Measurements from ENCODE around the gene GNAZ.
A peak's percentile ranks its signal among the peaks of the same experiment; 100 is the strongest.
"Not testable (repeated sequence)": the region's sequence is repeated elsewhere in the genome, so short reads cannot be mapped to it uniquely, and the experiment has no call there.

Gene GNAZ

DNA sequence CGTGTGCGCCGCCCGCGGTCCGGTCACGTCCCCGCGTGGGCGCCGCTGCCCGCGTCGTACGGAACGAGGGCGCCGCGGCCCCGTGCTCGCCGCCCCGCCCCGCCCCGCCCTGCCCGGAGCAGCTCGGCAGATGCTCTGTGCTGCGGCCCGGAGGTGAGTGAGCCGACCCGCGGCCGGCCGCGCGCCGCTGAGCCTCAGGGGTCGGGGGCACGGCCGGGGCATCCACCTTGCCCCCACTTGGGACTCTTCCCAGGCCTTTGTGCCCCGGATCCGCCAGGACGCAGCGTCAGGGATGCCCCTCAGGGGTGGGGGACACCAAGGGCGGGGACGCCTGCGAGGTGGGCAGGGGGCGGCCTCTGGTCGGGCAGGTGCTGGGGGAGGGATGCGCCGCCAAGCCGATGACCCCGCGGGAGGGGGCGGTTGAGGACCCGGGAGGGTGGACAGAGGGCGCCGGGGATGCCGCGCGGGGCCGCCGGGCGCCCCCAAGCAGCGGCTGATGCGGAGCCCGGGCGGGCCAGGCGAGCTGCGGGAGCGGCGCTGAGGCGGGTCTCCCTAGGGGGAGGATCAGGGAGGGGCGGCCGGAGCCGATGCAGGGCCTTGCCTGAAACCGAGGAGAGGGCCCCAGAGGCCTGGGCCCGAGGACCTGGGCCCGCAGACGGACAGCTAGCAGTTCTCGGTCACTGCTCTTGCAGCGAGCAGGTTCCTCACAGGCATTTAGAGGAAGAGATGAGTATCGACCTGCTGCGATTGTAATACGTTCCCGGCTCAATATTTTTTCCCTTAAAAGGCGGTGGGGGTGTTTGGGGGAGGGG, at the start of gene GNAZ:
GNAZ (plus strand) TSS at position 102 of the 812 bp plus-strand sequence. CDS start 25,177 bp downstream, outside the sequence.
- peaks cover 27% of the 10 kb centered on the region for H3K79me2 ChIP-seq (ENCODE audit: control insufficient read depth, low read length)
- peaks cover 4% of the 10 kb centered on the region for H3K27me3 ChIP-seq (ENCODE audit: control insufficient read depth, low read length)
- H4K20me1 ChIP-seq (ENCODE audit: control insufficient read depth, insufficient read depth, low read depth, low read length): peaks cover 6% of the 10 kb centered on the region; the same call in 1 of the 2 replicates
- H3K4me1 ChIP-seq (ENCODE audit: control insufficient read depth, low read length): peaks cover 65% of the 10 kb centered on the region
- H3K9me2 ChIP-seq (replicated peaks; ENCODE audit: control insufficient read depth, low read length): no peaks in the 10 kb centered on the region
- no peaks in the 10 kb centered on the region for H3K36me3 ChIP-seq (ENCODE audit: control insufficient read depth, low read length)
- H3K4me2 ChIP-seq (ENCODE audit: low read length): peak within 1 kb of the TSS; percentile 93
- no peak within 1 kb of the TSS for H3K27ac ChIP-seq (ENCODE audit: low read depth, low read length)
- no peak for TF ChIP-seq EZH2phosphoT487 (IDR thresholded peaks at IDR 0.05; ENCODE audit: borderline replicate concordance, low read length)
- TF ChIP-seq, protein P1, sequence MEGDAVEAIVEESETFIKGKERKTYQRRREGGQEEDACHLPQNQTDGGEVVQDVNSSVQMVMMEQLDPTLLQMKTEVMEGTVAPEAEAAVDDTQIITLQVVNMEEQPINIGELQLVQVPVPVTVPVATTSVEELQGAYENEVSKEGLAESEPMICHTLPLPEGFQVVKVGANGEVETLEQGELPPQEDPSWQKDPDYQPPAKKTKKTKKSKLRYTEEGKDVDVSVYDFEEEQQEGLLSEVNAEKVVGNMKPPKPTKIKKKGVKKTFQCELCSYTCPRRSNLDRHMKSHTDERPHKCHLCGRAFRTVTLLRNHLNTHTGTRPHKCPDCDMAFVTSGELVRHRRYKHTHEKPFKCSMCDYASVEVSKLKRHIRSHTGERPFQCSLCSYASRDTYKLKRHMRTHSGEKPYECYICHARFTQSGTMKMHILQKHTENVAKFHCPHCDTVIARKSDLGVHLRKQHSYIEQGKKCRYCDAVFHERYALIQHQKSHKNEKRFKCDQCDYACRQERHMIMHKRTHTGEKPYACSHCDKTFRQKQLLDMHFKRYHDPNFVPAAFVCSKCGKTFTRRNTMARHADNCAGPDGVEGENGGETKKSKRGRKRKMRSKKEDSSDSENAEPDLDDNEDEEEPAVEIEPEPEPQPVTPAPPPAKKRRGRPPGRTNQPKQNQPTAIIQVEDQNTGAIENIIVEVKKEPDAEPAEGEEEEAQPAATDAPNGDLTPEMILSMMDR (IDR thresholded peaks at IDR 0.05; ENCODE audit: low read depth, low read length, poor library complexity, severe bottlenecking): peak; percentile 15
- H3F3A ChIP-seq (ENCODE audit: control insufficient read depth, insufficient read depth): no peaks in the 10 kb centered on the region
- H3K4me3 ChIP-seq (ENCODE audit: low read length): peak within 1 kb of the TSS; percentile 83
- H3K9me3 ChIP-seq (ENCODE audit: control insufficient read depth, insufficient read depth, low read length): no peaks in the 10 kb centered on the region

DNA sequence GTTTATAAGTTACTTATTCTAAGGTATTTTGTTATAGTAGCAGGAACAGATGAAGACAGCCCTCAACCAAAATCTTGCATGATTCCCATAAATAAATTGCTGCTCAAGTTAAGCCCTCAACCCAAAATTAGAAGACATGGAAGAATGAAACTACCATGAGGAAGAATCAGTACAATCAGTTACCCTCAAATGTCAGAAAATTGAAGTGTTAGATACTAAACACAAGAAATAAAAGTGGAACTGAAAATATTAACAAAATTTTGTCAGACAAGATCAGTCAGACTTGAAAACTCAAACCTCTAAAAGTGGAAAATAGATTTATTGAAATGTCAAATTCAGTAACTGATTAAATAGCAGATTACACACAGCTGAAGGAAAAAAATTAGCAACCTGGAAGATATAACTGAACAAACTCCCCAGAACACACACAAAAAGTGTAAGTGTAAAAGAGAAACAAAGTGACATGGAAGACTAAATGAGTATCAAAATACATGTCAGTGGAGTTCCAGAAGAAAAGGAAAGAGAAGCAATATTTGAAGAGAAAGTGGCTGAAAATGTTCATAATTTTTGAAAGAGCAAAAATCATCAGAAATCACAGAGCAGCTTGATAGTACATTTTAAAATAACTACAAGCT, 49.5 kb upstream of the GNAZ start:
- Histone ChIP-seq H3K79me2 (ENCODE audit: control insufficient read depth, low read length) (no peaks in the 10 kb centered on the region), H3K4me3 (ENCODE audit: low read length) (no peak overlapping the region), H3K9me2 (replicated peaks; ENCODE audit: control insufficient read depth, low read length) (no peaks in the 10 kb centered on the region), H4K20me1 (ENCODE audit: control insufficient read depth, insufficient read depth, low read depth, low read length) (no peaks in the 10 kb centered on the region), H3K4me1 (ENCODE audit: control insufficient read depth, low read length) (peaks cover 7% of the 10 kb centered on the region), H3K27ac (ENCODE audit: low read depth, low read length) (peak overlapping the region; percentile 24), H3K9me3 (ENCODE audit: control insufficient read depth, insufficient read depth, low read length) (peaks cover 5% of the 10 kb centered on the region; the same call in 1 of the 2 replicates), H3K36me3 (ENCODE audit: control insufficient read depth, low read length) (no peaks in the 10 kb centered on the region), H3F3A (ENCODE audit: control insufficient read depth, insufficient read depth) (no peaks in the 10 kb centered on the region), H3K27me3 (ENCODE audit: control insufficient read depth, low read length) (no peaks in the 10 kb centered on the region), H3K4me2 (ENCODE audit: low read length) (no peak overlapping the region)
- TF ChIP-seq, protein P1 (IDR thresholded peaks at IDR 0.05; ENCODE audit: low read depth, low read length, poor library complexity, severe bottlenecking): no peak
- no peak for TF ChIP-seq EZH2phosphoT487 (IDR thresholded peaks at IDR 0.05; ENCODE audit: borderline replicate concordance, low read length)

DNA sequence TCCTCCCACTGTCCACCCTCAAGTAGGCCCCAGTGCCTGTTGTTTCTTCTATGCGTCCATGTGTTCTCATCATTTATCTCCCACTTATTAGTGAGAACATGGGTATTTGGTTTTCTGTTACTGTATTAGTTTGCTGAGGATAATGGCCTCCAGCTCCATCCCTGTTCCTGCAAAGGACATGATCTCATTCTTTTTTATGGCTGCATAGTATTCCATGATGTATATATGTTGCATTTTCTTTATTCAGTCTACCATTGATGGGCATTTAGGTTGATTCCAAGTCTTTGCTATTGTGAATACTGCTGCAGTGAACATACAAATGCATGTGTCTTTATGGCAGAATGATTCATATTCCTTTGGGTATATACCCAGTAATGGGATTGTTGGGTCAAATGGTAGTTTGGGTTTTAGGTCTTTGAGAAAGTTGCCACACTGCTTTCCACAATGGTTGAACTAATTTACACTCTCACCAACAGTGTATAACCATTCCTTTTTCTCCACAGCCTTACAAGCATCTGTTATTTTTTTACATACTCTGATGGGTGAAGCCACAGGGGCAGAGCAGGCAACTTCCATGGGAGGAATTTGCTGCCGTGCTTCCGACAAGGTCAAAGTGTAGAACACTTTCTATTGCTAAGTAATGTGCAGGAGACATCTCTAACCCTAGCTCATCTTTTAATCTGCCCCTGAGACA, 48.5 kb upstream of the GNAZ start:
- peaks cover 11% of the 10 kb centered on the region for H3K4me1 ChIP-seq (ENCODE audit: control insufficient read depth, low read length)
- H4K20me1 ChIP-seq (ENCODE audit: control insufficient read depth, insufficient read depth, low read depth, low read length); H3K27me3 ChIP-seq (ENCODE audit: control insufficient read depth, low read length); H3K4me2 ChIP-seq (ENCODE audit: low read length); H3K79me2 ChIP-seq (ENCODE audit: control insufficient read depth, low read length); H3K4me3 ChIP-seq (ENCODE audit: low read length); H3F3A ChIP-seq (ENCODE audit: control insufficient read depth, insufficient read depth); H3K9me3 ChIP-seq (ENCODE audit: control insufficient read depth, insufficient read depth, low read length); H3K36me3 ChIP-seq (ENCODE audit: control insufficient read depth, low read length); H3K9me2 ChIP-seq (replicated peaks; ENCODE audit: control insufficient read depth, low read length); H3K27ac ChIP-seq (ENCODE audit: low read depth, low read length): not testable (repeated sequence)
